Activated naive CD8-positive, alpha-beta T cell treated with anti-CD3 and anti-CD28 coated beads, Interleukin-2, amount 10 ng/mL, durations not matched to agents 7 days and 5 days (primary cell): Measurements from ENCODE around the gene JAK2. TPM values are rescaled to one million over a fixed set of nuclear protein-coding genes. Genes with fewer than 3 reads are reported as not detected.
"Not testable (repeated sequence)": the region's sequence is repeated elsewhere in the genome, so short reads cannot be mapped to it uniquely, and the experiment has no call there.

Source experiments
- ATAC-seq: fragments of 150-1000 bp; cut with Tn5 transposase; one replicate; pipeline ENCODE4 v1.10.0; 2021; ENCODE audit warnings: low read depth, moderate library complexity
- POLR2A ChIA-PET: fragments of 350-600 bp; sonication (Branson Sonifier 250); formaldehyde crosslinking; loops from one replicate; lab custom pipeline; 2021; ENCODE audit warnings: antibody characterized with exemption; lab: Charles Lee
- DNase-seq: peaks from one replicate; pipeline ENCODE4 v3.0.0; 2021
- H3K27ac Mint-ChIP-seq: one replicate; pipeline ENCODE4 v1.8.0; 2022; ENCODE audit warnings: mild to moderate bottlenecking, mixed read lengths
- H3K27me3 Mint-ChIP-seq: one replicate; pipeline ENCODE4 v1.8.0; 2022; ENCODE audit warnings: mild to moderate bottlenecking, moderate library complexity, mixed read lengths
- H3K36me3 Mint-ChIP-seq: one replicate; pipeline ENCODE4 v1.8.0; 2021; ENCODE audit warnings: mild to moderate bottlenecking, mixed read lengths
- H3K4me1 Mint-ChIP-seq: one replicate; pipeline ENCODE4 v1.8.0; 2021; ENCODE audit warnings: mixed read lengths
- H3K4me3 Mint-ChIP-seq: one replicate; pipeline ENCODE4 v1.8.0; 2022; ENCODE audit warnings: mild to moderate bottlenecking, moderate library complexity, mixed read lengths
- H3K9me3 Mint-ChIP-seq: one replicate; pipeline ENCODE4 v1.8.0; 2021; ENCODE audit warnings: mixed read lengths
- total RNA-seq, 2 experiments: library from RNA; stranded (reverse); gene quantifications; one replicate each; pipeline ENCODE4 v1.2.3, GENCODE V29; 2021

The JAK2 gene
- total RNA-seq, 2 experiments from 2014 or later: 23.5 to 25.9 TPM

DNA sequence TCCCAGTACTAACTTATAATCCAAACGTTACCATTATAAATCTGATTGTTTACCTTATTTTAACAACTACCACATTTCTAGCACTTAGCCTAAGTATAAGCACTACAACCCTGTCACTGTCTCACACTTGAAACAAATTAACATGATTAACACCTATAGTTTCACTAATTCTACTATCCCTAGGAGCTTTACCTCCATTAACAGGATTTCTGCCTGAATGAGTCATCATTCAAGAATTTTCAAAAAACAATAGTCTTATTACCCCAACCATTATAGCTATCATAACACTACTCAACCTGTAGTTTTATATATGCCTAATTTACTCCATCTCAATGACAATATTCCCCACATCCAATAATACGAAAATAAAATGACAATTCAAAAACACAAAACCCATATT, 110.7 kb downstream of the JAK2 start:
- POLR2A ChIA-PET: no interaction called here
- Mint-ChIP-seq H3K27ac (no peak overlapping the region), H3K36me3 (no peaks in the 10 kb centered on the region), H3K4me3 (no peak overlapping the region), H3K4me1 (no peaks in the 10 kb centered on the region), H3K27me3 (no peaks in the 10 kb centered on the region), H3K9me3 (peaks cover 5% of the 10 kb centered on the region)
- DNase-seq (no peak), ATAC-seq (no peak)

DNA sequence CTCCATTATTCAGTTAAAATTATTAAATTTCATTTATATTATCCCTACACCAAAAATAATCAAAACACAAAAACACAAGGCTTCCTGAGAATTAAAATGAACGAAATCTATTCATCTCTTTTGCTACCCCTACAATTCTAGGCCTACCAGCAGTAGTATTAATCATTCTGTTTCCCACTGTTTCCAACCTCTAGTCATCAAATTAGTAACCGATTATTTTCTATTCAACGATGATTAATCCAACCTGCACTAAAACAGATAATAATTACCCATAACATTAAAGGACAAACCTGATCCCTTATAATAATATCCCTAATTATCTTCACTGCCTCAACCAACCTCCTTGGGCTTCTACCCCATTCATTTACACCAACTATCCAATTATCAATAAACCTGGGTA, 114.4 kb downstream of the JAK2 start:
- Mint-ChIP-seq H3K9me3 (peaks cover 21% of the 10 kb centered on the region), H3K4me3 (no peak overlapping the region), H3K36me3 (peaks cover 27% of the 10 kb centered on the region), H3K27me3 (no peaks in the 10 kb centered on the region), H3K4me1 (no peaks in the 10 kb centered on the region), H3K27ac (no peak overlapping the region)
- no peak for DNase-seq
- no peak for ATAC-seq
- POLR2A ChIA-PET: no interaction called here

DNA sequence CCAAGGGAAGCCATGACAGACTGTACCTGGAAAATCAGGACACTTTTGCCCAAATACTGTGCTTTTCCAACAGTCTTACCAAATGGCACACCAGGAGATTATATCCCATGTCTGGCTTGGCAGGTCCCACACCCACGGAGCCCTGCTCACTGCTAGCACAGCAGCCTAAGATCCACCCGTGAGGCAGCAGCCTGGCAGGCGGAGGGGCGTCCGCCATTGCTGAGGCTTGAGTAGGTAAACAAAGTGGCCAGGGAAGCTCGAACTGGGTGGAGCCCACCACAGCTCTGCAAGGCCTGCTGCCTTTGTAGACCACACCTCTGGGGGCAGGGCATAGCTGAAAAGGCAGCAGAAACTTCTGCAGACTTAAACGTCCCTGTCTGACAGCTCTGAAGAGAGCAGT, 116.1 kb downstream of the JAK2 start:
- H3K4me3 Mint-ChIP-seq, H3K27ac Mint-ChIP-seq, H3K4me1 Mint-ChIP-seq, H3K27me3 Mint-ChIP-seq, DNase-seq, POLR2A ChIA-PET, ATAC-seq: not testable (repeated sequence)
- H3K9me3 Mint-ChIP-seq: peaks cover 27% of the 10 kb centered on the region
- peaks cover 39% of the 10 kb centered on the region for H3K36me3 Mint-ChIP-seq

DNA sequence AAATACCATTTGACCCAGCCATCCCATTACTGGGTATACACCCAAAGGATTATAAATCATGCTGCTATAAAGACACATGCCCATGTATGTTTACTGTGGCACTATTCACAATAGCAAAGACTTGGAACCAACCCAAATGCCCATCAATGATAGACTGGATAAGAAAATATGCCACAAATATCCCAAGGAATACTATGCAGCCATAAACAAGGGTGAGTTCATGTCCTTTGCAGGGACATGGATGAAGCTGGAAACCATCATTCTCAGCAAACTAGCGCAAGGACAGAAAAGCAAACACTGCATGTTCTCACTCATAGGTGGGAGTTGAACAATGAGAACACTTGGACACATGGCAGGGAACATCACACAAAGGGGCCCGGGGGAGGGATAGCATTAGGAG, 121.4 kb downstream of the JAK2 start:
- H3K9me3 Mint-ChIP-seq: peaks cover 21% of the 10 kb centered on the region
- H3K27ac Mint-ChIP-seq, POLR2A ChIA-PET, H3K4me3 Mint-ChIP-seq, DNase-seq, ATAC-seq, H3K4me1 Mint-ChIP-seq, H3K27me3 Mint-ChIP-seq: not testable (repeated sequence)
- peaks cover 47% of the 10 kb centered on the region for H3K36me3 Mint-ChIP-seq

DNA sequence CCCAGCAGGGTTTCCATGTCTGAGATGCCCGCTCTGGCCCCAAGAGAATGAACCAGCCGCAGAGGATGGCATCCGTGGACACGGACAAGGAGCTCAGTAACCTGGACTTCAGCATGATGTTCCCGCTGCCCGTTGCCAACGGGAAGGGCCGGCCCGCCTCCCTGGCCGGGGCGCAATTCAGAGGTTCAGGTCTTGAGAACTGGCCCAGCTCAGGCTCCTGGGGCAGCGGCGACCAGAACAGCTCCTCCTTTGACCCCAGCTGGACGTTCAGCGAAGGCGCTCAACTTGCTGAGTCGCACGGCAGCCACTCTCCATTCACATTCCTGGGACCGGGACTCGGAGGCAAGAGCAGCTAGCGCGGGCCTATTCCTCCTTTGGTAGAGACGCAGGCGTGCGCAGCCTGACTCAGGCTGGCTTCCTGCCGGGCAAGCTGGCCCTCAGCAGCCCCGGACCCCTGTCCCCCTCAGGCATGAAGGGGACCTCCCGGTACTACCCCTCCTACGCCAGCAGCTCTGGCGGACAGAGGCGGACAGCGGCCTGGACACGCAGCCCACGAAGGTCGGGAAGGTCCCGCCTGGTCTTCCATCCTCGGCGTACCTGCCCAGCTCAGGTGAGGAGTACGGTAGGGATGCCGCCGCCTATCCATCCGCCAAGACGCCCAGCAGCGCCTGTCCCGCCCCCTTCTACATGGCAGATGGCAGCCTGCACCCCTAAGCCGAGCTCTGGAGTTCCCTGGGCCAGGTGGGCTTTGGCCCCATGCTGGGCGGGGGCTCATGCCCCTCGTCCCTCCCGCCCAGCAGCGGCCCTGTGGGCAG, 126.0 kb downstream of the JAK2 start:
- Mint-ChIP-seq H3K36me3 (peaks cover 39% of the 10 kb centered on the region), H3K9me3 (peaks cover 5% of the 10 kb centered on the region), H3K27me3 (no peaks in the 10 kb centered on the region), H3K27ac (no peak overlapping the region), H3K4me1 (no peaks in the 10 kb centered on the region), H3K4me3 (no peak overlapping the region)
- ATAC-seq: no peak
- no peak for DNase-seq
- POLR2A ChIA-PET: no interaction called here

DNA sequence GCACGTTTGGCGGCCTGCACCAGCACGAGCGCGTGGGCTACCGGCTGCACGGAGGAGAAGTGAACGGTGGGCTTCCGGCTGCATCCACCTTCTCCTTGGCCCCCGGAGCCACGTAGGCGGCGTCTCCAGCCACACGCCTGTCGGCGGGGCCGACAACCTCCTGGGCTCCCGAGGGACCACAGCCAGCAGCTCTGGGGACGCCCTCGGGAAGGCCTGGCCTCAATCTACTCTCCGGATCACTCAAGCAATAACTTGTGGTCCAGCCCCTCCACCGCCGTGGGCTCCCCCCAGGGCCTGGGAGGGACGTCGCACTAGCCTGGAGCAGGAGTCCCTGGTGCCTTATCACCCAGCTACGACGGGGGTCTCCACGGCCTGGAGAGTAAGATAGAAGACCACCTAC, 126.6 kb downstream of the JAK2 start:
- Mint-ChIP-seq H3K9me3 (peaks cover 5% of the 10 kb centered on the region), H3K4me3 (no peak overlapping the region), H3K4me1 (no peaks in the 10 kb centered on the region), H3K27ac (no peak overlapping the region), H3K36me3 (peaks cover 33% of the 10 kb centered on the region), H3K27me3 (no peaks in the 10 kb centered on the region)
- ATAC-seq (no peak), DNase-seq (no peak)
- POLR2A ChIA-PET: no interaction called here

DNA sequence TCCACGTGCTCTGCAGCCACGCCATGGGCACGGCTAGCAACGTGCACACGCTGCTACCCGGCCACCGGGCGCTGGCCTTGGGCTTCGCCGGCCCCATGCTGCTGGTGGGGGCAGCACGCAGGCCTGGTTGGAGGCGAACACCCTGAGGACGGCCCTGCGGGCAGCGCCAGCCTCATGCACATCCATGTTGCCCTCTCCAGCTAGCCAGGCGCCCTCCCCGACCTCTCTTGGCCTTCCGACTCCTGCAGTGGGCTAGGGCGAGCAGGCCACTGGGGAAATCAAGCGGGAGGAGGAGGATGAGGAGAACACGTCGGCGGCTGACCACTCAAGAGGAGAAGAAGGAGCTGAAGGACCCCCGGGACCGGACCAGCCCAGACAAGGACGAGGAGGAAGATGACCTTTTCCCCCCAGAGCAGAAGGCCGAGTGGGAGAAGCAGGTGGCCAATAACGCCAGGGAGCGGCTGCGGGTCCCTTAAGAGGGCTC, 127.1 kb downstream of the JAK2 start:
- DNase-seq: no peak
- POLR2A ChIA-PET: no interaction called here
- H3K27me3 Mint-ChIP-seq: no peaks in the 10 kb centered on the region
- no peak overlapping the region for H3K27ac Mint-ChIP-seq
- peaks cover 5% of the 10 kb centered on the region for H3K9me3 Mint-ChIP-seq
- H3K36me3 Mint-ChIP-seq: peaks cover 32% of the 10 kb centered on the region
- no peak overlapping the region for H3K4me3 Mint-ChIP-seq
- peaks cover 1% of the 10 kb centered on the region for H3K4me1 Mint-ChIP-seq
- ATAC-seq: no peak

DNA sequence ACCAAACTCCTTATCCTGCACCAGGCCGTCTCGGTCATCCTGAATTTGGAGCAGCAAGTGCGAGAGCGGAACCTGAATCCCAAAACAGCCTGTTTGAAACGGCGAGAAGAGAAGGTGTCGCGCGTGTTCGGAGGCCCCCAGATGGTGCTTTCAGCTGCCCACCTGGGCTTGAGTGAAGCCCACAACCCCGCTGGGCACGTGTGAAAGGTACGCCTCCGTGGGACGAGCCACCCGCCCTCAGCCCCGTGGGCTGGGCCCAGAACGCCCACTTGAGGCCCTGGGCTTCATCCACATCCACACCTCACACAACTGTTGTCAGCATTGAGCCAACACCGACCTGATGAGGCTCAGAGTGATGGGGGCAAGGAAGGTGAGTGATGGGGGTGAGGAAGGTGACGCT, 127.6 kb downstream of the JAK2 start:
- no peak for ATAC-seq
- Mint-ChIP-seq H3K9me3 (peaks cover 5% of the 10 kb centered on the region), H3K27me3 (no peaks in the 10 kb centered on the region), H3K27ac (no peak overlapping the region), H3K4me3 (no peak overlapping the region), H3K36me3 (peaks cover 29% of the 10 kb centered on the region), H3K4me1 (peaks cover 3% of the 10 kb centered on the region)
- POLR2A ChIA-PET: no interaction called here
- DNase-seq: no peak

DNA sequence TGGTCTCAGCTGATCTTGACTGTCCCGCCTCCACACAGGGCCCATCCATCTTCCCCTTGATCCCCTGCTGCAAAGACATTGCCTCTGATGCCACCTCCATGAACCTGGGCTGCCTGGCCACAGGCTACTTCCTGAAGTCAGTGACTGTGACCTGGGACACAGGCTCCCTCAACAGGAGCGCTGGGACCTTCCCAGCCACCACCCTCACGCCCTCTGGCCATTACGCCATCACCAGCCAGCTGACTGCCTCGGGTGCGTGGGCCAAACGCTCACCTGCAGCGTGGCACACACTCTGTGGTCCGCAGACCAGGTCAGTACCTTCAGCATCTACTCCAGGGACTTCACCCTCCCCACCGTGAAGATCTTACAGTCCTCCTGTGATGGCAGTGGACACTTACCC, 128.5 kb downstream of the JAK2 start:
- Mint-ChIP-seq H3K4me1 (peaks cover 3% of the 10 kb centered on the region), H3K27me3 (no peaks in the 10 kb centered on the region), H3K27ac (no peak overlapping the region), H3K9me3 (peaks cover 5% of the 10 kb centered on the region), H3K4me3 (no peak overlapping the region), H3K36me3 (peaks cover 31% of the 10 kb centered on the region)
- POLR2A ChIA-PET: no interaction called here
- DNase-seq: no peak
- no peak for ATAC-seq

DNA sequence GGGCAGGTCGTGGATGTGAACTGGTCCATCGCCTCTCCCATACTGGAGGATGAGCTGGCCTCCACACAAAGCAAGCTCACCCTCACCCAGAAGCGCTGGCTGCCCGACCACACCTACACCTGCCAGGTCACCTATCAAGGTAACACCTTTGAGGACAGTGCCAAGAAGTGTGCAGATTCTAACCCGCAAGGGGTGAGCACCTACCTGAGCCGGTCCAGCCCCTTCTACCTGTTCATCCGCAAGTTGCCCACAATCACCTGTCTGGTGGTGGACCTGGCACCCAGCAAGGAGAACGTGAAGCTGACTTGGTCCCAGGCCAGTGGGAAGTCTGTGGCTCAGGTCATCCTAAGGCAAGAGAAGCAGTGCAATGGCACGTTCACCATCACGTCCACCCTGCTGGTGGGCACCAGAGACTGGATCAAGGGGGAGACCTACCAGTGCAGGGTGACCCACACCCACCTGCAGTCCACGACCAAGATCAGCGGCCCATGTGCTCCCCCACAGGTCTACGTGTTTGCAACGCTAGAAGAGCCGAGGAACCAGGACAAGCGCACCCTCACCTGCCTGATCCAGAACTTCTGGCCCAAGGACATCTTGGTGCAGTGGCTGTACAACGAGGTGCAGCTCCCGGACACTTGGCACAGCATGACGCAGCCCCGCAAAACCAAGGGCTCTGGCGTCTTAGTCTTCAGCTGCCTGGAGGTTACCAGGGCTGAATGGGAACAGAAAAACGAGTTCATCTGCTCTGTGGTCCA, 129.1 kb downstream of the JAK2 start:
- H3K4me1 Mint-ChIP-seq: peaks cover 3% of the 10 kb centered on the region
- no peak for ATAC-seq
- POLR2A ChIA-PET: no interaction called here
- H3K4me3 Mint-ChIP-seq: no peak overlapping the region
- H3K27ac Mint-ChIP-seq: no peak overlapping the region
- H3K9me3 Mint-ChIP-seq: peaks cover 5% of the 10 kb centered on the region
- DNase-seq: no peak
- H3K36me3 Mint-ChIP-seq: peaks cover 31% of the 10 kb centered on the region
- no peaks in the 10 kb centered on the region for H3K27me3 Mint-ChIP-seq

DNA sequence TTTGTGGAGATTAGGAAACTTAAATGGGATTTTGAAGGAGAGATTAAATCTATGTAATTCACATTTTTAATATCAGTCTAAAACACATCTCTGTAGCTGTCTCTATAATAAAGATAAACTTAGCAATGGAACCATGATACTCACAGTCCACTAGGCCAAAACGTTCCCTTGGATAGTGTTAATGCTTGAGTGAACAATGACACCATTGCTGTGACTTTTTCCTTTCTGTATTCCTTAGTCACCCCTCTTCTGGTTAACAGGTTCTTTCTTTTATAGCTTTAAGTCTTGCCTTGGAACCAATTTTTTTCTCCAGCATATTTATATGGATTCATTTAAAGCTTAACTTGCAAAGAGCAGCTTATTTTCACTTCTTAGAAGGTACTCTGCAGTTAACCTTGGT, 137.0 kb downstream of the JAK2 start:
- ATAC-seq (no peak), DNase-seq (no peak)
- H3K36me3 Mint-ChIP-seq: peaks cover 28% of the 10 kb centered on the region
- POLR2A ChIA-PET: interaction anchor here (0.6 kb wide), 1 partner anchor 348 kb away, joined by 3 read pairs; no protein-coding TSS in a partner anchor
- no peaks in the 10 kb centered on the region for H3K27me3 Mint-ChIP-seq
- H3K27ac Mint-ChIP-seq: no peak overlapping the region
- no peaks in the 10 kb centered on the region for H3K9me3 Mint-ChIP-seq
- peaks cover 2% of the 10 kb centered on the region for H3K4me1 Mint-ChIP-seq
- no peak overlapping the region for H3K4me3 Mint-ChIP-seq

DNA sequence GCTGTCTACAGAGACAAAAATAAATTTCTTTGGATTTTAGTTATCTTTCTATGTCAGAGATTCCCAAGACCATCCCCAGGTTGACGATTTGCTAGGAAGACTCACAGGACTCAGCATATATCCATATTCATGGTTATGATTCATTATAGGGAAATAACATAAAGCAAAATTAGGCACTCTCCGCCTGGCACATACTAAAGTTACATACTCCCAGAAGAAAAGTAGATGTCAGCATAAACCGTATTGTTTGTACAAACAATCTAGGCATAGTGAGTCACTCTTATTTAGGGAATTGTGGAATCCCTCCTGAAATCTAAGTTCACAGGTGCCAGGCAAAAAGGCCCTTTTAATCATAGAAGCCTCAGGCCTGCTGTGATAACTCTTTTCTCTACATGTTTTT, 137.4 kb downstream of the JAK2 start:
- Mint-ChIP-seq H3K9me3 (no peaks in the 10 kb centered on the region), H3K36me3 (peaks cover 29% of the 10 kb centered on the region), H3K27me3 (no peaks in the 10 kb centered on the region), H3K27ac (no peak overlapping the region), H3K4me1 (no peaks in the 10 kb centered on the region), H3K4me3 (no peak overlapping the region)
- ATAC-seq (no peak), DNase-seq (no peak)
- POLR2A ChIA-PET: interaction anchor here (0.6 kb wide), 1 partner anchor 348 kb away, joined by 3 read pairs; no protein-coding TSS in a partner anchor

DNA sequence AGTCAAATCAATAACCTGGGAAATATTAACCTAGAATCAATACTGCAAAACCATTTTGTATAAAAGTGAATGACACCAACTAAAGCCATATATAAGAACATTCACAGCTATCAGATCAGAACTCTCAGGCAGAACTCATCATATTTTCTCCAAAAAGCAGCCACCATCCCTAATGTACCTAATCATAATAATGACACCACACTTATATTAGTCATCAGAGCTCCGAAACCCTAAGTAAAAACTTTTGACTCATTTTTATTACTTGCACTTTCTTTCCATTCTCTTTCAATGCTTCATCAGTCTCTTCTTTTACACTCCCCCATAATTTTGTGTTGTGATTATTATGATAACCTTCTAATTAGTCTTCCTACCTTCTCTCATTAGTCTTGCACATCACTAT, 155.1 kb downstream of the JAK2 start:
- no peak overlapping the region for H3K27ac Mint-ChIP-seq
- no peak overlapping the region for H3K4me3 Mint-ChIP-seq
- no peaks in the 10 kb centered on the region for H3K4me1 Mint-ChIP-seq
- peaks cover 42% of the 10 kb centered on the region for H3K36me3 Mint-ChIP-seq
- POLR2A ChIA-PET: no interaction called here
- no peaks in the 10 kb centered on the region for H3K27me3 Mint-ChIP-seq
- peaks cover 18% of the 10 kb centered on the region for H3K9me3 Mint-ChIP-seq
- ATAC-seq (no peak), DNase-seq (no peak)

DNA sequence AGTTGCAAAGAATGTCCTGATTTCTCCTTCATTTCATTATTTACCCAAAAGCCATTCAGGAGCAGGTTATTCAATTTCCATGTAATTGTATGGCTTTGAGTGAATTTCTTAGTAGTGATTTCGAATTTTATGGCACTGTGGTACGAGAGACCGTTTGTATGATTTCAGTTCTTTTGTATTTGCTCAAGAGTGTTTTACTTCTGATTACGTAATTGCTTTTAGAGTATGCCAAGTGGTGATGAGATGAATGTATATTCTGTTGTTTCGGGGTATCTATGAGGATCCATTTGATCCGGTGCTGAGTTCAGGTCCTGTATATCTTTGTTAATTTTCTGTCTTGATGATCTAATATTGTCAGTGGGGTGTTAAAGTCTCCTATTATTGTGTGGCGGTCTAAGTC, 159.1 kb downstream of the JAK2 start:
- no peaks in the 10 kb centered on the region for H3K27me3 Mint-ChIP-seq
- H3K9me3 Mint-ChIP-seq: peaks cover 7% of the 10 kb centered on the region
- H3K4me1 Mint-ChIP-seq: peaks cover 5% of the 10 kb centered on the region
- POLR2A ChIA-PET: no interaction called here
- H3K27ac Mint-ChIP-seq: no peak overlapping the region
- ATAC-seq (no peak), DNase-seq (no peak)
- H3K4me3 Mint-ChIP-seq: no peak overlapping the region
- H3K36me3 Mint-ChIP-seq: peaks cover 72% of the 10 kb centered on the region
